ENCODE measurements around the gene ETS2. TPM values are rescaled to one million over a fixed set of nuclear protein-coding genes. Genes with fewer than 3 reads are reported as not detected.

ETS2 gene
- total RNA-seq, 1 donor from 2014 or later, result 42.2 TPM

- Mint-ChIP-seq H3K27me3 (no peaks in the 10 kb centered on the region), H3K4me3 (no peak overlapping the region), H3K36me3 (peaks cover 74% of the 10 kb centered on the region), H3K4me1 (ENCODE audit: unreplicated experiment) (peaks cover 16% of the 10 kb centered on the region), H3K27ac (no peak overlapping the region), H3K9me3 (no peaks in the 10 kb centered on the region)
- no peak for DNase-seq (ENCODE audit: extremely low spot score, unreplicated experiment)
- TF ChIP-seq, protein P1, sequence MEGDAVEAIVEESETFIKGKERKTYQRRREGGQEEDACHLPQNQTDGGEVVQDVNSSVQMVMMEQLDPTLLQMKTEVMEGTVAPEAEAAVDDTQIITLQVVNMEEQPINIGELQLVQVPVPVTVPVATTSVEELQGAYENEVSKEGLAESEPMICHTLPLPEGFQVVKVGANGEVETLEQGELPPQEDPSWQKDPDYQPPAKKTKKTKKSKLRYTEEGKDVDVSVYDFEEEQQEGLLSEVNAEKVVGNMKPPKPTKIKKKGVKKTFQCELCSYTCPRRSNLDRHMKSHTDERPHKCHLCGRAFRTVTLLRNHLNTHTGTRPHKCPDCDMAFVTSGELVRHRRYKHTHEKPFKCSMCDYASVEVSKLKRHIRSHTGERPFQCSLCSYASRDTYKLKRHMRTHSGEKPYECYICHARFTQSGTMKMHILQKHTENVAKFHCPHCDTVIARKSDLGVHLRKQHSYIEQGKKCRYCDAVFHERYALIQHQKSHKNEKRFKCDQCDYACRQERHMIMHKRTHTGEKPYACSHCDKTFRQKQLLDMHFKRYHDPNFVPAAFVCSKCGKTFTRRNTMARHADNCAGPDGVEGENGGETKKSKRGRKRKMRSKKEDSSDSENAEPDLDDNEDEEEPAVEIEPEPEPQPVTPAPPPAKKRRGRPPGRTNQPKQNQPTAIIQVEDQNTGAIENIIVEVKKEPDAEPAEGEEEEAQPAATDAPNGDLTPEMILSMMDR (conservative IDR thresholded peaks at IDR 0.05), result no peak
Measured at GRCh38 chr21:38816400-38816977, 10.8 kb downstream of the ETS2 start.

- no peak overlapping the region for H3K4me3 Mint-ChIP-seq
- H3K9me3 Mint-ChIP-seq, result no peaks in the 10 kb centered on the region
- peak overlapping the region; percentile 99 for H3K27ac Mint-ChIP-seq
- no peaks in the 10 kb centered on the region for H3K27me3 Mint-ChIP-seq
- H3K4me1 Mint-ChIP-seq (ENCODE audit: unreplicated experiment), result peaks cover 9% of the 10 kb centered on the region
- TF ChIP-seq, protein P1 (conservative IDR thresholded peaks at IDR 0.05), result no peak
- no peak for DNase-seq (ENCODE audit: extremely low spot score, unreplicated experiment)
- peaks cover 76% of the 10 kb centered on the region for H3K36me3 Mint-ChIP-seq
Measured at GRCh38 chr21:38817371-38818324, 11.9 kb downstream of the ETS2 start.

- Mint-ChIP-seq H3K27me3 (no peaks in the 10 kb centered on the region), H3K27ac (peak overlapping the region; percentile 99), H3K4me1 (ENCODE audit: unreplicated experiment) (peaks cover 3% of the 10 kb centered on the region), H3K9me3 (no peaks in the 10 kb centered on the region), H3K36me3 (peaks cover 76% of the 10 kb centered on the region), H3K4me3 (no peak overlapping the region)
- no peak for DNase-seq (ENCODE audit: extremely low spot score, unreplicated experiment)
- TF ChIP-seq, protein P1 (conservative IDR thresholded peaks at IDR 0.05), result no peak
Measured at GRCh38 chr21:38818325-38818723, 12.6 kb downstream of the ETS2 start.

DNA sequence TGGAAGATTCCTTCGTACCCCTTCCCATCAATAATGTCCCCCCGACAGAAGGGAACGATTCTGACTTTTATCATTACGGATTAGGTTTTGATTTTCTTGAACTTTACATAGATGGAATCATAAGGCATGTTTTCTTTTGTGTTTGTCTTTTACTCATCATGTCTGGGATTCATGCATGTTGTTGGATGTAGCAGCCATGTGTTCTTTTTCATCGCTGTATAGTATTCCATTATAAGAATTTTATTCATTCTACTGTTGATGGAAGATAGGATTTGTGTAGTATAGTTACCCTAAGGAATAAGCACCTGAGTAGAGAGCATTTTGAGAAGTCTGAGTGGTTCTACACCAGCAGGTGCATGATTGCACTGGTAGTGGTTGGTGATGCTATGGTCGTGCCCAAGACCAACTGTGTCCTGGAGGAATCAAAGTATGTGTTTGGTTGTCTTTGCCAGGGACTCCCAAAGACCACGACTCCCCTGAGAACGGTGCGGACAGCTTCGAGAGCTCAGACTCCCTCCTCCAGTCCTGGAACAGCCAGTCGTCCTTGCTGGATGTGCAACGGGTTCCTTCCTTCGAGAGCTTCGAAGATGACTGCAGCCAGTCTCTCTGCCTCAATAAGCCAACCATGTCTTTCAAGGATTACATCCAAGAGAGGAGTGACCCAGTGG is 13.5 kb downstream of the ETS2 start:
- H3K27ac Mint-ChIP-seq, result peak overlapping the region; percentile 99
- H3K4me1 Mint-ChIP-seq (ENCODE audit: unreplicated experiment), result no peaks in the 10 kb centered on the region
- no peaks in the 10 kb centered on the region for H3K9me3 Mint-ChIP-seq
- peaks cover 79% of the 10 kb centered on the region for H3K36me3 Mint-ChIP-seq
- no peak for DNase-seq (ENCODE audit: extremely low spot score, unreplicated experiment)
- H3K27me3 Mint-ChIP-seq, result no peaks in the 10 kb centered on the region
- TF ChIP-seq, protein P1 (conservative IDR thresholded peaks at IDR 0.05), result no peak
- H3K4me3 Mint-ChIP-seq, result peak overlapping the region; percentile 67

DNA sequence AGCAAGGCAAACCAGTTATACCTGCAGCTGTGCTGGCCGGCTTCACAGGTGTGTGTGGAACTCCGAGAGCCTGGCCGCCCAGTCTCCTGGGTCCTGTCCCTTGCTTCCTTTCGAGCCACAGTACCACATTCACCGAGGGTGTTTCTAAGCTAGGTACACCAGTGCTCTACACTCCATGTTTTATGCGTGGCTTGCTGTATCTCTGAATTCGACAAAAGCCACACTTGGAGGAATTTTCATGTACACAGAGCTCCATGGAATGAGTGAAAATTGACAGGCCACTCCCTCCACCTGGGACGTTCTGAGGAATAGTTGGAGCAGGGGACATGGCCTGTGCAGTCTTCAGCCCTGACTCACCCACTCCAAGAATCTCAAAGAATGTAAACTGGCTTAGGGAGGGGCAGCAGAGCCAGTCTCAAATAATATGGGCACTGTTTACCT is 14.0 kb downstream of the ETS2 start:
- H3K9me3 Mint-ChIP-seq, result no peaks in the 10 kb centered on the region
- no peaks in the 10 kb centered on the region for H3K4me1 Mint-ChIP-seq (ENCODE audit: unreplicated experiment)
- peaks cover 76% of the 10 kb centered on the region for H3K36me3 Mint-ChIP-seq
- DNase-seq (ENCODE audit: extremely low spot score, unreplicated experiment), result no peak
- TF ChIP-seq, protein P1 (conservative IDR thresholded peaks at IDR 0.05), result no peak
- peak overlapping the region; percentile 67 for H3K4me3 Mint-ChIP-seq
- H3K27me3 Mint-ChIP-seq, result no peaks in the 10 kb centered on the region
- peak overlapping the region; percentile 99 for H3K27ac Mint-ChIP-seq

Measured in type B pancreatic cell (in vitro differentiated cells).